Mesenchymal stem cell (in vitro differentiated cells and primary cell): ENCODE measurements around the gene RNH1.

Experiments
- DNase-seq: peaks from one replicate; pipeline ENCODE4 v3.0.0-alpha.2; 2013
- H2AFZ ChIP-seq: one replicate; pipeline ENCODE4 v1.6.1; 2013; ENCODE audit warnings: low read depth, mild to moderate bottlenecking, control low read depth, inconsistent platforms, low read length, moderate library complexity
- H2AK5ac ChIP-seq: 2 replicates; pipeline ENCODE4 v1.6.1; 2013; ENCODE audit warnings: low read length, moderate library complexity, mild to moderate bottlenecking, inconsistent platforms; ENCODE audit not compliant: severe bottlenecking
- H2BK120ac ChIP-seq: one replicate; pipeline ENCODE4 v1.6.1; 2013; ENCODE audit warnings: low read depth, mild to moderate bottlenecking, inconsistent platforms, low read length, moderate library complexity
- H2BK12ac ChIP-seq, 2 experiments: one replicate each; pipeline ENCODE4 v1.6.1; 2013; ENCODE audit warnings: inconsistent platforms in 2 of 2, low read length in 2 of 2, mild to moderate bottlenecking in 2 of 2, moderate library complexity in 2 of 2, control low read depth in 1 of 2
- H2BK15ac ChIP-seq: one replicate; pipeline ENCODE4 v1.6.1; 2013; ENCODE audit warnings: mild to moderate bottlenecking, low read depth, inconsistent platforms; ENCODE audit not compliant: poor library complexity, severe bottlenecking
- H2BK5ac ChIP-seq: 2 replicates; pipeline ENCODE4 v1.6.1; 2013; ENCODE audit warnings: low read depth, mild to moderate bottlenecking, low read length, control low read depth, inconsistent platforms; ENCODE audit not compliant: poor library complexity, severe bottlenecking
- H3K14ac ChIP-seq, 2 experiments: one replicate each; pipeline ENCODE4 v1.6.1; 2013; ENCODE audit warnings: inconsistent platforms in 2 of 2, low read length in 2 of 2, control low read depth in 1 of 2, mild to moderate bottlenecking in 1 of 2, moderate library complexity in 1 of 2
- H3K18ac ChIP-seq, 2 experiments: one replicate each; pipeline ENCODE4 v1.6.1; 2013; ENCODE audit warnings: inconsistent platforms in 2 of 2, low read length in 2 of 2, control low read depth in 1 of 2, low read depth in 1 of 2, mild to moderate bottlenecking in 1 of 2
- H3K23ac ChIP-seq, 2 experiments: one replicate each; pipeline ENCODE4 v1.6.1; 2013; ENCODE audit warnings: inconsistent platforms in 2 of 2, low read length in 2 of 2, mild to moderate bottlenecking in 2 of 2, moderate library complexity in 2 of 2, control low read depth in 1 of 2
- H3K27ac ChIP-seq: 2 replicates; pipeline ENCODE4 v1.5.1; 2013; ENCODE audit warnings: mild to moderate bottlenecking, moderate library complexity, low read length, control low read depth, inconsistent platforms; ENCODE audit not compliant: poor library complexity, severe bottlenecking
- H3K27me3 ChIP-seq, 2 experiments: 2 replicates each; pipeline versions ENCODE4 v1.6.1 to v1.7.0; 2013; ENCODE audit warnings: low read length in 2 of 2, mild to moderate bottlenecking in 2 of 2, moderate library complexity in 2 of 2, control low read depth in 1 of 2, inconsistent platforms in 1 of 2; ENCODE audit not compliant: control insufficient read depth in 1 of 2, insufficient read depth in 1 of 2
- H3K36me3 ChIP-seq, 2 experiments: 2 replicates each; pipeline versions ENCODE4 v1.6.1 to v1.7.0; 2013; ENCODE audit warnings: low read length in 2 of 2, control low read depth in 1 of 2, inconsistent platforms in 1 of 2, low read depth in 1 of 2, mild to moderate bottlenecking in 1 of 2; ENCODE audit not compliant: insufficient read depth in 2 of 2, control insufficient read depth in 1 of 2
- H3K4ac ChIP-seq, 2 experiments: one replicate each; pipeline ENCODE4 v1.6.1; 2013; ENCODE audit warnings: inconsistent platforms in 2 of 2, low read length in 2 of 2, mild to moderate bottlenecking in 2 of 2, moderate library complexity in 2 of 2, control low read depth in 1 of 2, low read depth in 1 of 2
- H3K4me1 ChIP-seq: 2 replicates; pipeline ENCODE4 v1.6.1; 2013; ENCODE audit warnings: low read depth, low read length, control low read depth; ENCODE audit not compliant: control insufficient read depth, insufficient read depth
- H3K4me2 ChIP-seq: 2 replicates; pipeline ENCODE4 v1.6.1; 2013; ENCODE audit warnings: low read length, mild to moderate bottlenecking, inconsistent platforms; ENCODE audit not compliant: poor library complexity, severe bottlenecking
- H3K4me3 ChIP-seq, 2 experiments: 2 replicates each; pipeline versions ENCODE4 v1.5.1 to v1.7.0; 2013; ENCODE audit warnings: low read length in 2 of 2, mild to moderate bottlenecking in 2 of 2, control low read depth in 1 of 2, low read depth in 1 of 2; ENCODE audit not compliant: insufficient read depth in 1 of 2
- H3K79me1 ChIP-seq: replicated peaks from 2 replicates; pipeline ENCODE4 v1.6.1; 2013; ENCODE audit warnings: mild to moderate bottlenecking, control low read depth, low read length, inconsistent platforms; ENCODE audit not compliant: poor library complexity, severe bottlenecking
- H3K9ac ChIP-seq: 2 replicates; pipeline ENCODE4 v1.7.0; 2013; ENCODE audit warnings: mild to moderate bottlenecking, low read length, moderate library complexity
- H3K9me3 ChIP-seq: 2 replicates; pipeline ENCODE4 v1.7.0; 2013; ENCODE audit warnings: mild to moderate bottlenecking, low read length; ENCODE audit not compliant: control insufficient read depth
- H4K8ac ChIP-seq: one replicate; pipeline ENCODE4 v1.6.1; 2013; ENCODE audit warnings: inconsistent platforms, mild to moderate bottlenecking, low read length, moderate library complexity
- H4K91ac ChIP-seq: one replicate; pipeline ENCODE4 v1.6.1; 2013; ENCODE audit warnings: mild to moderate bottlenecking, low read length, inconsistent platforms
- WGBS: methylation state at CpG from one replicate; pipeline ENCODE4 v1.1.7; 2013; ENCODE audit warnings: mixed read lengths; 5-methylcytosine and 5-hydroxymethylcytosine counted together

RNH1 gene

GRCh38 chr11:545171-545570 lies 38.1 kb upstream of the RNH1 start:
- peaks cover 0 to 15% of the 10 kb centered on the region in 2 experiments for H3K27me3 ChIP-seq
- H3K4ac ChIP-seq, result no peak overlapping the region
- no peak overlapping the region for H4K8ac ChIP-seq
- no peak overlapping the region for H3K4me3 ChIP-seq
- no peak overlapping the region for H2BK15ac ChIP-seq
- H3K23ac ChIP-seq, result no peak overlapping the region
- no peak overlapping the region for H3K18ac ChIP-seq
- H2AK5ac ChIP-seq, result no peak overlapping the region
- no peak overlapping the region for H3K4me2 ChIP-seq
- H3K79me1 ChIP-seq, result no peaks in the 10 kb centered on the region
- H4K91ac ChIP-seq, result no peak overlapping the region
- H3K9ac ChIP-seq, result no peak overlapping the region
- H2AFZ ChIP-seq, result no peak overlapping the region
- H2BK12ac ChIP-seq, result no peak overlapping the region
- no peaks in the 10 kb centered on the region for H3K9me3 ChIP-seq
- DNase-seq, result no peak
- H3K4me1 ChIP-seq, result peaks cover 7% of the 10 kb centered on the region
- no peaks in the 10 kb centered on the region for H3K36me3 ChIP-seq
- H2BK5ac ChIP-seq, result no peak overlapping the region
- H2BK120ac ChIP-seq, result no peak overlapping the region
- no peak overlapping the region for H3K27ac ChIP-seq
- WGBS, result 91% methylated on average over 11 of the region's 11 CpGs
- H3K14ac ChIP-seq, result no peak overlapping the region

- no peak for DNase-seq
- H3K4me1 ChIP-seq, result peaks cover 7% of the 10 kb centered on the region
- no peak overlapping the region for H2BK12ac ChIP-seq
- H3K14ac ChIP-seq, result no peak overlapping the region
- whole genome bisulfite sequencing, result 87% methylated on average over 5 of the region's 5 CpGs
- no peaks in the 10 kb centered on the region for H3K36me3 ChIP-seq
- no peak overlapping the region for H2BK120ac ChIP-seq
- no peak overlapping the region for H3K4me2 ChIP-seq
- H3K79me1 ChIP-seq, result no peaks in the 10 kb centered on the region
- no peak overlapping the region for H4K91ac ChIP-seq
- H3K23ac ChIP-seq, result no peak overlapping the region
- no peak overlapping the region for H3K4ac ChIP-seq
- H2AFZ ChIP-seq, result no peak overlapping the region
- H2BK15ac ChIP-seq, result no peak overlapping the region
- H4K8ac ChIP-seq, result no peak overlapping the region
- no peak overlapping the region for H2BK5ac ChIP-seq
- H3K27me3 ChIP-seq, result peaks cover 0 to 17% of the 10 kb centered on the region in 2 experiments
- H3K9me3 ChIP-seq, result no peaks in the 10 kb centered on the region
- no peak overlapping the region for H2AK5ac ChIP-seq
- no peak overlapping the region for H3K4me3 ChIP-seq
- no peak overlapping the region for H3K27ac ChIP-seq
- no peak overlapping the region for H3K9ac ChIP-seq
- no peak overlapping the region for H3K18ac ChIP-seq
These were observed 37.8 kb upstream of the RNH1 start for GRCh38 chr11:544817-545166.

- peaks cover 16% of the 10 kb centered on the region for H3K4me1 ChIP-seq
- no peaks in the 10 kb centered on the region for H3K9me3 ChIP-seq
- no peak overlapping the region for H3K18ac ChIP-seq
- H4K91ac ChIP-seq, result no peak overlapping the region
- H2BK12ac ChIP-seq, result no peak overlapping the region
- H3K9ac ChIP-seq, result no peak overlapping the region
- no peak overlapping the region for H2BK5ac ChIP-seq
- H3K4ac ChIP-seq, result no peak overlapping the region
- DNase-seq, result no peak
- H3K27me3 ChIP-seq, result peaks cover 0 to 27% of the 10 kb centered on the region in 2 experiments
- no peak overlapping the region for H2BK15ac ChIP-seq
- no peak overlapping the region for H2AFZ ChIP-seq
- WGBS, result 94% methylated on average over 10 of the region's 20 CpGs
- no peak overlapping the region for H4K8ac ChIP-seq
- H3K4me2 ChIP-seq, result no peak overlapping the region
- no peak overlapping the region for H2BK120ac ChIP-seq
- no peaks in the 10 kb centered on the region for H3K79me1 ChIP-seq
- no peaks in the 10 kb centered on the region for H3K36me3 ChIP-seq
- H3K27ac ChIP-seq, result no peak overlapping the region
- H2AK5ac ChIP-seq, result no peak overlapping the region
- H3K23ac ChIP-seq, result no peak overlapping the region
- no peak overlapping the region for H3K4me3 ChIP-seq
- no peak overlapping the region for H3K14ac ChIP-seq
These were observed 34.4 kb upstream of the RNH1 start for GRCh38 chr11:541433-541885.

DNA sequence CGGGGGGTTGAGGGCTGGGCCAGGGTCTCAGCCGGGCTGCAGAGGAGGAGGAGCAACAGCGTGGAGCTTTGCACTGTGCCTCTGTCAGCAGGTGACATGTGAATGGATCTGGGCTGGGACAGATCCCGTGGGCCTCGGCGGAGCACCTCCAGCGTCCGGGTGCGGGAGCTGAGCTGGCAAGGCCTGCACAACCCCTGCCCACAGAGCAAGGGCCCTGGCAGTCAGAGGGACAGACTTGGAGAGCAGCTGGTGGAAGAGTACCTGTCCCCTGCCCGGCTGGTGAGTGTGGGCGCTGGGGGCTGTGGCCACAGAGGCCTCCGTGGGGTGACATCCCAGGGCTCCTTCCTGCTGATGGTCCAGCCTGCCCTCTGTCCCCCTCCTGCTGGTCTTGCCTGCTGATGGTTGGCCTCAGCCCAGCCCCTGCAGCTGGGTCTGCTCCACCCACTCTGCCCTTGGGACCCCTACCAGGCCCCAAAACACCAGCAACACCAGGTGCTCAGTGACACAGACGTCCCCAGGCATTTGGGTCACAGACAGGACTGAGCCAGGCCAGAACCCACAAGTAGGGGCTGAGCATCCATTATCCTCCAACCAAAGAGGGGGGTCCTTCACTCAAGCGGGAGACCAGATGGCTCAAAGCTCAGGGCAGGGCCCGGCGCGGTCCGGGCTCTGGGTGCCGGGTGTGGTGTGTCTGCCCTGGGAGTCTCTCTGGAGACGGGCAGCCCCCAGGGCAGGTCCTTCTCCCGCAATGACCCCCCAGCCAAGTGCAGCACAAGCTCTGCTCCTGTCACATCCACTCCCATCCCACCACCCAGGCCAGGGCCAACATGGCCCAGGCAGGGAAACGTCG lies 33.8 kb upstream of the RNH1 start:
- Histone ChIP-seq H3K27me3 (peaks cover 0 to 26% of the 10 kb centered on the region in 2 experiments), H2BK15ac (no peak overlapping the region), H4K8ac (no peak overlapping the region), H4K91ac (no peak overlapping the region), H3K4me2 (no peak overlapping the region), H3K36me3 (no peaks in the 10 kb centered on the region), H2BK5ac (no peak overlapping the region), H2BK12ac (no peak overlapping the region), H3K4me1 (peaks cover 20% of the 10 kb centered on the region), H3K4me3 (no peak overlapping the region), H3K18ac (no peak overlapping the region), H3K79me1 (no peaks in the 10 kb centered on the region), H2AFZ (no peak overlapping the region), H3K27ac (no peak overlapping the region), H3K9ac (no peak overlapping the region), H3K23ac (no peak overlapping the region), H3K4ac (no peak overlapping the region), H2AK5ac (no peak overlapping the region), H3K9me3 (no peaks in the 10 kb centered on the region), H2BK120ac (no peak overlapping the region), H3K14ac (no peak overlapping the region)
- WGBS, result 91% methylated on average over 22 of the region's 23 CpGs
- DNase-seq, result no peak
